Diencephalon (tissue), 1 donor: ENCODE measurements around the gene MYOZ3. TPM values are rescaled to one million over a fixed set of nuclear protein-coding genes. Genes with fewer than 3 reads are reported as not detected.

Experiments
- total RNA-seq: library from RNA; depleted of rRNA; stranded (reverse); fragments of >200 nt; gene quantifications from one replicate; pipeline ENCODE4 v1.2.3, GENCODE V29; 2014

Gene MYOZ3, protein sequence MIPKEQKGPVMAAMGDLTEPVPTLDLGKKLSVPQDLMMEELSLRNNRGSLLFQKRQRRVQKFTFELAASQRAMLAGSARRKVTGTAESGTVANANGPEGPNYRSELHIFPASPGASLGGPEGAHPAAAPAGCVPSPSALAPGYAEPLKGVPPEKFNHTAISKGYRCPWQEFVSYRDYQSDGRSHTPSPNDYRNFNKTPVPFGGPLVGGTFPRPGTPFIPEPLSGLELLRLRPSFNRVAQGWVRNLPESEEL
- 6.7 TPM for total RNA-seq

DNA sequence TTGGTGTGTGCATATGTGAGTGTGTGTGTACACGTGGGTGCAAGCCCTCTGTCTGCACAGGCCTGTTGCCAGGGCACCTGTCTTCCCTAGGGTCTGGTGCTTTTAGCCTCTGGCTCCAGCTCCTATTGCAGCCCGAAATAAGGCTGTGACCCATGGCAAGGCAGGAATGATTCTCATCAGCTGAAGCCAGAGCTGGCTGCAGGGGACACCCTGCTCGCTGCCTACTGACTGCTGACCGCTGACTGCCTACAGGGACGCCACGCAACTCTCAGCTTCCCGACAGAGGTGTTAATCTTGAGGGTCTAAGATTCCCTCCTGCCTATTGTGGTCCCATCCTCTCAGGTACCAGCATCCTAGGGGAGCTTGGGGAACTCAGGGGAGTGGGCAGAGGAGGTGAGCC is at the start of gene MYOZ3:
Gene MYOZ3 (plus strand): TSS at position 166 of the 400 bp plus-strand sequence. CDS start 1,691 bp downstream, outside the sequence.

DNA sequence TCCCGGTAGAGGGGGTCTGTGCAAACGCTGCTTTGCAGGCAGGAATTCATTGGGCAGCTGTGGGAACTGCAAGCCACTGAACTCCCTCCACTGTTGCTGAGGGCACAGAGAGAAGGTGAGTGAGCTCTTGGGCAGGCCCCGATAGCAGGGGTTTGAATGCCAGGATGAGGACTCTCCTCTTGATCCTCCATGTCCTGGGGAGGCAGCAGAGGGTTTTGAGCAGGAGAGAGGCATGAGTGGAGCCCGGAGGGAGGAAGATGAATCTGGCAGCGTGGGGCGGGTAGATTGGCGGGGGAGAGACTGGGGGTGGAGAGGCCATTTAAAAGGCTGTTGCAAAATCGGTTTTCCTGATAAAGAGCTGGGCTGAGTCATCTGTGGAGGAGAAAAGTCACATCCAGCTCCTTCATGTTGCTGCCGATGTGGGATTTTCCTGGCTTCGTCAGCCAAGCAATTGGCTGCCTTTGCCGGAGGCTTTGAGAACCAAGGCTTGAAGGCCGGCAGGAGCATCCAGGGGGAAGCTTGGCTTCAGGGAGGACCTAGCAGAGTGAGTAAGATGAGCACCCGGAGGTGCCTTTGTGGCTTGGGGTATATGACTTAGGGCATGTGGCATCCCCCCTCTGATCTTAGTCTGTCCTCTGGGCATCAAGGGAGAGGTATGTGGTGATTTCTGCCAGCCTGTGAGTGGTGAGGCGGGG is 20.6 kb upstream of the MYOZ3 start, which contains the start of gene SYNPO:
Gene SYNPO (plus strand): TSS at position 350 of the 695 bp plus-strand sequence. CDS start 7,616 bp downstream, outside the sequence.

DNA sequence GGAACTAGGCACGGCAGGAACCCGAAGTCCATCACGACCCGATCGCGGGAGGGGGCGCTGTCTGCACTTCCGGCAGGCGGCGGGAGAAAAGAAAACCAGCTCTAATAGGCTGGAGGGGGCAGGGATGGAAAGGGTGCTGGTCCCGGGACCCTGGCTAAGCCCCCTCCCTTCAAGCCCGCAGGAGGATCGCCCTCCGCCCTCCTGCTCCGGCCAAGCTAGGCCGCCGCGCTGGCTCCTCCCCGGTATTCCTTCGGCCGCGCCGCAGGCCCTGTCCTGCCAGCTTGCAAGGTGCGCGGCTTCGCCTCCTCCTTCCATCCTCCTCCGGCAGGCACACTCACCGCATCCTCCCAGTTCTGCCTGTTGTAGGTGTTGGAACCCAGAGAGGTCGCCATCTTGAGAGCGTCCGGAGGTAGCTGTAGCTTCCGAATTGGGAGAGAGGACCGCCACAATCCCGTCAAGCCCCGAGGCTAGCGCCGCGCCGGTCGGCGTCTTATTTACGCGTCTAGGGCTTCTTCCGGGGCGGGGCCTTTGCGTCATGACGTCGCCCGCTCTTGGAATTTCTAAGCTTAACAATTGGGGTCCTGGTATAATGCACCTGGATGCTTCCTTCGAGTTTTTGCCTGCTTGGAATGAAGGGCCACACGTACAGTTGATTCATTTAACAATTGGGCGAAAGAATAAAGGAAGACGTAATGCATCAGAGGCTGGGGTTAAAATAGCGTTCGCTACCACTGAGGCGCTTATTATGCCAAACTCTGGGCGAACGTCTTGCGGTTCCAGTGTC is 39.7 kb downstream of the MYOZ3 start, which contains the start of gene RBM22:
Gene RBM22 (minus strand): TSS at position 469 of the 784 bp plus-strand sequence. CDS start 77 bp downstream, at position 392.

Other genes starting within 250 kb of the MYOZ3 start
- gene CD74, start 248.3 kb upstream of the MYOZ3 start, total RNA-seq = 18.7 TPM
- 1,944 TPM for gene RPS14, start 211.5 kb upstream of the MYOZ3 start, total RNA-seq
- gene NDST1, start 153.1 kb upstream of the MYOZ3 start, total RNA-seq = 38.1 TPM
- 6.0 TPM for gene SYNPO, start 20.6 kb upstream of the MYOZ3 start, total RNA-seq
- gene RBM22, start 39.8 kb downstream of the MYOZ3 start, total RNA-seq = 42.4 TPM
- 107 TPM for gene DCTN4, start 97.8 kb downstream of the MYOZ3 start, total RNA-seq
- 2.8 TPM for gene SMIM3, start 117.5 kb downstream of the MYOZ3 start, total RNA-seq
- gene IRGM, start 185.3 kb downstream of the MYOZ3 start, total RNA-seq = not detected
- gene ZNF300, start 243.7 kb downstream of the MYOZ3 start, total RNA-seq = 48.4 TPM